GF-D8 (cell line): ENCODE measurements around the gene HM13.
A peak's percentile ranks its signal among the peaks of the same experiment; 100 is the strongest.
"Not testable (repeated sequence)": the region's sequence is repeated elsewhere in the genome, so short reads cannot be mapped to it uniquely, and the experiment has no call there.

ENCODE experiments used
- DNase-seq: peaks from one replicate; lab custom pipeline; 2025; lab: John Stamatoyannopoulos, UW

The HM13 gene

DNA sequence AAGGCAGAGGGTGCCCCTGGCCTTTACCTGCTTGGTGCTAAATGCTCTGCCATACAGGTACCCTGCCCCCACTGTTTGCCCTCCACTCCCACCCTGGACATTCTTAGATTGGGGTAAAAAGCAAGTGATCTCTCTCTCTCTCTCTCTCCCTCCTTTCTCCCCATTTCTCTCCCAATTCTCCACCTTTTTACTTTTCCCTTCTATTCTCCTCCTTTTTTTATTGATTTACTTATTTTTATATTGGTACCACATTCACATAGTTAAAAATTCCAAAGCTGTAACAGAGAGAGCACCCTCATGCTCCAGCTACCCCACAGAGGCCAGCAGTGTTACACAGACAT is 53.1 kb downstream of the HM13 start:
- DNase-seq, result no peak

GRCh38 chr20:31568041-31568731 is 53.9 kb downstream of the HM13 start:
- DNase-seq, result no peak

DNA sequence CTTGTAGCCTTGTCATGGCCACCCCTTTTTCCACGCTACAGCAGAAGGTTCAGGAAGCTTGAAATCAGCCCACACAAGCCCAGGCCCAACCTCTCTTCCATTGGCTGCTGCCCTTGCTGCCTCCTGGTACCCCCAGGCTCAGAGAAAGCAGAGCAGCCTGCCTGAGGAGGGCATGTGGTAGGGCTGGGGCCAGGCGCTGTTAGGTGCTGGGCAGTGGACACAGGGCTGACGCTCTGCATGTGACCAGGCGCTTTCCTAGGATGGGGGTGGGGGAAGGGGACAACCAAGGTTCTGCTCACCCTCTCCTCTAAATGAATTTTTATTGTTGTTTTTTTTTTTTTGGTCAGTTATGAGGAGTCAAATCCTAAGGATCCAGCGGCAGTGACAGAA is 54.5 kb downstream of the HM13 start:
- no peak for DNase-seq

GRCh38 chr20:31569163-31570020 is 55.1 kb downstream of the HM13 start:
- DNase-seq, result no peak

- no peak for DNase-seq
These were observed 55.8 kb downstream of the HM13 start for GRCh38 chr20:31570021-31570463.

- no peak for DNase-seq
These were observed 56.7 kb downstream of the HM13 start for GRCh38 chr20:31570735-31571617.

DNA sequence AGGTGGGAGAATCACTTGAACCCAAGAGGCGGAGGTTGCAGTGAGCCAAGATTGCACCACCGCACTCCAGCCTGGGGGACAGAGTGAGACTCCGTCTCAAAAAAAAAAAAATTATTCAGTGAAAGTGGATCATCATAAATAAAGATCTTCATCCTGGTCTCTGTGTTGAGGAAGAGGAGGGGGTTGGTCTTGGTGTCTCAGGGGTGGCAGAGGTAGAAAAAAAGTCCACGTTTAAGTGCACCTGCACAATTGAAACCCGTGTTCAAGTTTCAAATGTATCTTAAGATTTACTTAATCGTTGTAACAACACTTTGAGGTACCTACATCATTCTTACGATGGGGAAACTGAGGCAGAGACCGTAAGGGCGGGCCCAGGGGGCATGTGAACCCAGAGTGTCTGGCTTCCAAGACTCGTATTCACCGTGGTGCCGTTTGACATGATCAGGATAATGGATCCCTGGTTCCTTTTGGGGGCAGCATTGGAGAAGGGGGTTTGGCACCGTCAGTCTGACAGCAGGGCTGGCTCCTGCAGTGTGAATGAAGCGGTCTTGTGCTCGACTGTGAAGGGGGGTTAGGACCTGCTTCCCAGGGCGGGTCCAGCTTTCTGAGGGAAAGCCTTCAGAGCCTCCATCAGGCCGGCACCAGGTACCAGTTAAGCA is 57.9 kb downstream of the HM13 start:
- DNase-seq, result no peak

DNA sequence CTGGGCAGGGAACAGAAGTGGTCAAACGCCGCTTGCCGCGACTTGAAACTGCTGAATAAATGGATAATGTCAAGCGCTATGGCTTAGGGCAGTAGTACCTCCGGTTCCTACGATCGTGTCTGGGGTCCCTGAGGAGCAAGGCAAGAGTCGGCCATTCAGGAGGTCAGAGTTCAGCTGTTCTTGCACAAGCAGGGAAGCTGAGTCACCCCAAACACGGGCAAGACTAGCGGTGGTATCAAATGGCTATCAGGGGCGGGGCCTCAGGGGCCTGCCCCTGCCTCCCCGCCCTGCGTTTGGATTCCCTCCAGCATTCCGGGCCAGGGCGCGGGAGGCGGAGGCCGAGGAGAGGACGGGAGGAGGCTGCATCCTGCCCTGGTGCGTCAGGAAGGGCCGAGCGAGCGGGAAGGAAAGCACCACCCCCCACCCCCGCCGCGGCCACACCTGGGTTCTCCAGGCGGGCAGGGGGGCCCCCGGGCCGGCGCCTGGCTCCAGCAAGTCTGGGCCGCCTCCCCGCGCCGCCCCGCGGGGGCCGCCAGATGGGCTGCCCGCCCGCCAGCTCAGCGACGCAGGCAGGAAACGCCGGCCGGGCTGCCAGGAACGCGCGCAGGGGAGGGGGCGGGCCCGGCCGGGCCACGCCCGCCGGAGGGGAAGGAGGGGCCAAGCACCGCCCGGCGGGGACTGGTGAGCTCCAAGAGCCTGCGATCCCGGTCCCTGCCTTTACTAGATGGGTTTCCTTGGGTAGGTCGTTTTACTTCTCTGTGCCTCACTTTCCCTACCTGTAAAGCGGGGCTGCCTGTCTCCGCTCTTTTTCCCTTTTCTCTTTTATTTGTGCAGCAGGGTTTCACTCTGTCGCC is 58.7 kb downstream of the HM13 start:
- peak; percentile 89 for DNase-seq

GRCh38 chr20:31573555-31574321 is 59.5 kb downstream of the HM13 start:
- no peak for DNase-seq

DNA sequence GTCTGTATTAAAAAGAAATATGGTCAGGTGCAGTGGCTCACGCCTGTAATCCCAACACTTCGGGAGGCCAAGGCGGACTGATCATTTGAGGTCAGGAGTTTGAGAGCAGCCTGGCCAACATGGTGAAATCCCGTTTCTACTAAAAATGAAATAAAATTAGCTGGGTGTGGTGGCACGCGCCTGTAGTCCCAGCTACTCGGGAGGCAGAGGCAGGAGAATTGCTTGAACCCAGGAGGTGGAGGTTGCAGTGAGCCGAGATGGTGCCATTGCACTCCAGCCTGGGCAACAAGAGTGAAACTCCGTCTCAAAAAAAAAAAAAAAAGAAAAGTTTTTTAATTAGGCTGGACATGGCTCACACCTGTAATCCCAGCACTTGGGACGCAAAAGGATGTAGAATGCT is 60.7 kb downstream of the HM13 start:
- DNase-seq, result not testable (repeated sequence)

- no peak for DNase-seq
These were observed 62.5 kb downstream of the HM13 start for GRCh38 chr20:31576751-31577150.

DNA sequence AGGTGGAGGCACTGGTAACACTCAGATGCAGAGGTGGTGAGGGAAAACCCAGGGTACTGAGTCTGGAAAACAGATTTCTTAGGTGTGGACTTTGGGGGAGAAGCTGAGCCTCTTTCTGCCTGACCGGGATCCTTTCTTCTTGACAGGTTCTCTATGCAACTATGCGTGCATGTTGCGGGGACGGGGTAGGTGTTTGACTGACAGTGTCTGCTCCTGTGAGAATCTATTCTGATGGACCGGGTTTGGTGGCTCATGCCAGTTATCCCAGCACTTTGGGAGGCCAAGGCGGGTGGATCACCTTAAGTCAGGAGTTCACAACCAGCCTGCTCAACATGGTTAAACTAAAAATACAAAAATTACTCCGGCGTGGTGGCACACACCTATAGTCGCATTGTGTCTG is 63.0 kb downstream of the HM13 start:
- DNase-seq, result no peak

DNA sequence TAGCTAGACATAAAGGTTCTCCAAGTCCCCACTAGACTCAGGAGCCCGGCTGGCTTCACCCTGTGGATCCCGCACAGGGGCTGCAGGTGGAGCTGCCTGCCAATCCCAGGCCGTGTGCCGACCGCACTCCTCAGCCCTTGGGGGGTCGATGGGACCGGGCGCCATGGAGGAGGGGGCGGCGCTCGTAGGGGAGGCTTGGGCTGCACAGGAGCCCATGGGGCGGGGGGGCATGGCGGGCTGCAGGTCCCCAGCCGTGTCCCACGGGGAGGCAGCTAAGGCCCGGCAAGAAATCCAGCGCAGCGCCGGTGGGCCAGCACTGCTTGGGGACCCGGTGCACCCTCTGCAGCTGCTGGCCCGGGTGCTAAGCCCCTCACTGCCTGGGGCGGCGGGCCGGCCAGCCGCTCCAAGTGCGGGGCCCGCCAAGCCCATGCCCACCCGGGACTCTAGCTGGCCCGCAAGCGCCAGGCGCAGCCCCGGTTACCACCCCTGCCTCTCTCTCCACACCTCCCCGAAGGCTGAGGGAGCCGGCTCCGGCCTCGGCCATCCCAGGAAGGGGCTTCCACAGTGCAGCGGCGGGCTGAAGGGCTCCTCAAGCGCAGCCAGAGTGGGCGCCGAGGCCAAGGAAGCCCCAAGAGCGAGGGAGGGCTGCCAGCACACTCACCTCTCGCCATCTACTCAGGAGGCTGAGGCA is 64.4 kb downstream of the HM13 start:
- DNase-seq, result no peak

DNA sequence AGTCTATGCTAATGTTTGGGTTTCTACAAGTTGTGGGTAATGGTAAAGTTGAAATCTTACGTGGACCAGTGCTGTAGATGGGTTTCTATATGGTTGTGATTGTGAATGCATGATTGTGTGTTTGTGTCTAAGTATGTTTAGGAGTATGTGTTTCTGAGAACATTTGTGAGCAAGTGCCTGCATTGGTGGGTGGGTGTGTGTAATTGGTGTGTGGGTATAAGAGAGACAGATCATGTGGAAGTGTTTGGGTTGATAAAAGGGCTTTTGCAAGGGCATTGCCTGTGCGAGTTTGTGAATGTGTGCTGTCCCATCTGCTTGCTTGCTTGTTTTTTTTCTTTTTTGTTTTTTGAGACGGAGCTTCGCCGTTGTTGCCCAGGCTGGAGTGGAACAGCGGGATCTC is 65.0 kb downstream of the HM13 start:
- no peak for DNase-seq

DNA sequence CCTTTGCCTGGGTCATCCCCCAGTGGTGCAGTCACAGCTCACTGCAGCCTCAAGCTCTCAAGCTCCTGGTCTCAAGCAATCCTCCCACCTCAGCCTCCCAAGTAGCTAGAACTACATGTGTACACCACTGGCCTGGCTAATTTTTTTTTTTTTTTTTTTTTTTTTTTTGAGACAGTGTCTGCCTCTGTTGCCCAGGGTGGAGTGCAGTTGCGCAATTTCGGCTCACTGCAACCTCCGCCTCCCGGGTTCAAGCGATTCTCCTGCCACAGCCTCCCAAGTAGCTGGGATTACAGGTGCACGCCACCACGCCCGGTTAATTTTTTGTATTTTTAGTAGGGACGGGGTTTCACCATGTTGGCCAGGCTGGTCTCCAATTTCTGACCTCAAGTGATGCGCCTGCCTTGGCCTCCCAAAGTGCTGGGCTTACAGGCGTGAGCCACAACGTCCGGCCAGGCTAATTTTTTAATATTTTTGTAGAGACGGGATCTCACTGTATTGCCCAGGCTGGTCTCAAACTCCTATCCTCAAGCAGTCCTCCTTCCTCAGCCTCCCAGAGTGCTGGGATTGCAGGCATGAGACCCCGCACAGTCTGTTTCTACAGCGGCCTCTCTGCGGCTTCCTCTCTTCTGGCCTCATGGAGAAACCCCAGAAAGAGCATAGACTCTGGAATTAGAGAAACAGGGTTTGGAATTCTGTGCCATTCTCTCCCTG is 65.9 kb downstream of the HM13 start:
- not testable (repeated sequence) for DNase-seq

GRCh38 chr20:31580706-31581105 is 66.5 kb downstream of the HM13 start:
- DNase-seq, result no peak

GRCh38 chr20:31581391-31581790 is 67.1 kb downstream of the HM13 start:
- no peak for DNase-seq

- no peak for DNase-seq
These were observed 73.5 kb downstream of the HM13 start for GRCh38 chr20:31587545-31588389.
